Omental fat pad (tissue), 4 donors: ENCODE data around the gene TPCN2. TPM values are rescaled to one million over a fixed set of nuclear protein-coding genes. Genes with fewer than 3 reads are reported as not detected.

Experiments used
- small RNA-seq: library from RNA; depleted of rRNA; stranded (forward); fragments of <200 nt; gene quantifications from one replicate; pipeline ENCODE3, GENCODE V24; 2016
- total RNA-seq, 4 donors: library from RNA; depleted of rRNA; stranded (reverse); fragments of >200 nt; gene quantifications; one replicate each; pipeline ENCODE4 v1.1.0, GENCODE V29; 2016

The TPCN2 gene
- total RNA-seq, 4 donors from 2014 or later: 11.8 to 23.3 (median 15.4) TPM

Small RNA genes within 50 kb of the gene (small RNA-seq; reads per million reads assigned to genes)
- not detected for gene MIR3164

Other genes with a start within 250 kb of the TPCN2 start
- gene CPT1A, start 207.0 kb upstream of the TPCN2 start, total RNA-seq: 10 to 100 TPM; 36.1 to 54.9 (median 48.2) TPM
- gene MRPL21, start 145.1 kb upstream of the TPCN2 start, total RNA-seq: 10 to 100 TPM; 31.8 to 57.5 (median 39.1) TPM
- gene IGHMBP2, start 145.0 kb upstream of the TPCN2 start, total RNA-seq: 10 to 100 TPM in 3 of 4 donors, 1 to 10 TPM in 1; 8.7 to 23.4 (median 13.8) TPM
- gene MRGPRD, start 67.9 kb upstream of the TPCN2 start, total RNA-seq: not detected
- 10 to 100 TPM; 27.8 to 59.4 (median 54.5) TPM for gene MRGPRF, start 35.7 kb upstream of the TPCN2 start, total RNA-seq
- 1 to 10 TPM in 1 of 4 donors, under 1 TPM in 3; 0.69 to 1.6 (median 0.85) TPM for gene SMIM38, start 107.0 kb downstream of the TPCN2 start, total RNA-seq
- 1 to 10 TPM in 1 of 4 donors, under 1 TPM in 3; 0.65 to 8.9 (median 0.83) TPM for gene MYEOV, start 245.2 kb downstream of the TPCN2 start, total RNA-seq